ENCODE data around the gene GDF9.

GDF9 gene

DNA sequence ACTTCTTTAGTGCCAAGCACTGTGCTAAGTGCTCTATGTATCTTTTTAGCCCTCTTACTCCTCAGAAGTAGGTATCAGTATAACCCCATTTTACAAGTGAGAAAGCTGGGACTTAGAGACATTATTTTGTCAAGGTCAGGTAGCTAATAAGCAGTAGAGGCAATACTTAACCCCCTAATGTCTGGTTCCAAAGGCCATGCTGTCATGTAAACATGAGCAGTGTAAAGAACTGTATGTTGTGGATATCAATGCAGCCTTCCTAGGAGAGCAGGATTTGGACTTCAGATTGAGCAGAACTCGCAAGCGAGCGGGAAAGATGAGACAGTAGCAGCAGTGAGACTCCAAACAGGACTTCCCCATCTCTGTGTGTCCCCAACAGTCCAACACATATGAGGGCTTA lies 32.2 kb downstream of the GDF9 start:
- DNase-seq = no peak

- no peak for DNase-seq
Observed at GRCh38 chr5:132832612-132833011, 33.7 kb downstream of the GDF9 start.

- DNase-seq = no peak
Observed at GRCh38 chr5:132831095-132831860, 35.0 kb downstream of the GDF9 start.

DNA sequence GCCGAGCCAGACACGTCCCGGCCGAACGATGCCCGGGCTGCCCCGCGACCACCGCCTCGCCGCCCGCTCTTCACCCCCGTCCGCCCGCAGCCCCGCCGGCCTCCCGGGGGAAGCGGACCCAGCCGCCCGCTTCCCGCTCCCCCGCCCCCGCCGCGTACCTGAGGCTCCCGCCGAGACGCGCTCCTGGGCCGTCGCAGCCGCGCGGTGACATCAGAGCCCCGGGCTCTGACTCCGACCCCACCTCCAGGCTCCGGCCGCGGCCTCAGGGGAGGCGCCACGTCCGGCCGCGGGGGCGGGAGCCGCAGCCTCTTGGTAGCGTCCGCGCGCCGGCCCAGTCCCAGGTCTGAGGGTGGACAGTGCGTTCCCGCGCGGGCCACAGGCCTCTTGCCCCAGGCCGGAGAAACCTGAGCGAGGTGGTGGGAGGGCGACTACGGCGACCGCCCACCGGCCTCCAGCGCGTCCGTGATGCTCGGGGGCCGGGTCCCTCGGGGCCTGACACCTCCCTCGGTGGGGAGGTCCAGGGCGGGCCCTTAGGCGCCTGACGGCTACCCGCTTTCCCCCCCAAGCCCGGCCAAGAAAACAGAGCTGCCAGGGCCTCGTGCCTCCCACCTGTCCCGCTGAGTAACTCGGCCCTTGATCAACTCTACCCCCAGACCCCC lies 35.7 kb downstream of the GDF9 start, which contains the start of gene SHROOM1:
Gene SHROOM1, minus strand, starts transcription at position 212 of the 659 bp plus-strand sequence. CDS start 4,507 bp downstream, outside the sequence.
- peak; percentile 78 for DNase-seq

DNA sequence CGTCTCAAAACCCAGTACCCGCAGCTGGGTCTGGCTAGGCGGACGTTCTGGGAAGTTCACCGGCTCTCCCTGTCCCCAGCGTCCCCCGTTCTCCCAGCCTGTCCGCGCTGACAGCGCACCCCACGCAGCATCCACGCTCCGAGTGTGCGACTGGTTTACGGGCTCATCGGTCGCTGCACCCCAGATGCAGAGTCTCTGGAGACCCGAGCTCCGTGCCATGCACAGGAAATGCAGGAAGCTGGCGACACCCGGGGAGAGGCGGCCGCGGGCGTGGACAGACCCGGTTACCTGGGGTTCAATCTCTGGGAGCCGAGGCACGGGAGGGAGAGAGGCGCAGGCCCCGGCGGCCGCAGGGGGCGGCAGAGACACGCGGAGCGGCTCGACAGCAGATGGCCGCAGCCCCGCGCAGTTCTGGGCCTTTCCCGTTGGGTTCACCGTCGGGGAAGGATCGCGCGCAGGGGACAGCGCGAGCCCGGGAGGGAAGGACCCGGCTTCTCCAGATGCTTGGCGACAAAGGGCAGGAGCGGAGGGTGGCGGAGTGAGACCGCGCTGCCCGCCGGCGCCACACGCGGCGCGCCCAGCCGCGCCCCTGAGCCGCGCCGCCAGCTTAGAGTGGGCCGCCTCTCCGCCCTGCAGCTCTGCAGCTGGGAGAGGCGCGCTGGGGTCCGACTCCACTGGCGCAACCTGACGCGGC lies 36.4 kb downstream of the GDF9 start:
- peak; percentile 67 for DNase-seq

DNA sequence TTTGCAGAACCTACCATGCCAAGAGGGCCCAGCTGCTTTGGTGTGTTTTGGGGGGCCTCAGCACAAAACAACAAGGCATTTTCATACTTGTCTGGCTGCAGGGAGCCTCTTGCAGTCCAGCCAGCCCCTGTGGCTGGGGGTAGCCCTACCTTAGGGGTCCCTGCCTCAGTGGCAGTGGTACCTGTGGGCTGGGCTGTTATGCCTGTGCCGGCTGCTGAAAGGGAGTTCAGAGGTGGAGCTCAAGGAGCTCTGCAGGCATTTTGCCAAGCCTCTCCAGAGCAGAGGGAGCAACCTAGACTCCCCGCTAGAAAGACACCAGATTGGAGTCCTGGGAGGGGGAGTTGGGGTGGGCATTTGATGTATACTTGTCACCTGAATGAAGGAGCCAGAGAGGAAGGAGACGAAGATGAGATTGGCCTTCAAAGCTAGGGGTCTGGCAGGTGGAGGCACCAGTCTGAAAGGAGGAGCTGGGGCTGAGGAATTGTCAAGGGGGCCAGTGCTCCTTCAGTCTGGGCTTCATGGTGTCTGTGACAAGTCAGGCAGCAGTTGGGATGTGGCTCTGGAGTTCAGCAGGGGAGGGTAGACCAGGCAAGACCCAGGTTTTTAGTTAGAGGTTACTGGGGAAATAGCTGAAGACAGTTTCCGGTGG lies 37.3 kb downstream of the GDF9 start:
- DNase-seq = no peak

DNA sequence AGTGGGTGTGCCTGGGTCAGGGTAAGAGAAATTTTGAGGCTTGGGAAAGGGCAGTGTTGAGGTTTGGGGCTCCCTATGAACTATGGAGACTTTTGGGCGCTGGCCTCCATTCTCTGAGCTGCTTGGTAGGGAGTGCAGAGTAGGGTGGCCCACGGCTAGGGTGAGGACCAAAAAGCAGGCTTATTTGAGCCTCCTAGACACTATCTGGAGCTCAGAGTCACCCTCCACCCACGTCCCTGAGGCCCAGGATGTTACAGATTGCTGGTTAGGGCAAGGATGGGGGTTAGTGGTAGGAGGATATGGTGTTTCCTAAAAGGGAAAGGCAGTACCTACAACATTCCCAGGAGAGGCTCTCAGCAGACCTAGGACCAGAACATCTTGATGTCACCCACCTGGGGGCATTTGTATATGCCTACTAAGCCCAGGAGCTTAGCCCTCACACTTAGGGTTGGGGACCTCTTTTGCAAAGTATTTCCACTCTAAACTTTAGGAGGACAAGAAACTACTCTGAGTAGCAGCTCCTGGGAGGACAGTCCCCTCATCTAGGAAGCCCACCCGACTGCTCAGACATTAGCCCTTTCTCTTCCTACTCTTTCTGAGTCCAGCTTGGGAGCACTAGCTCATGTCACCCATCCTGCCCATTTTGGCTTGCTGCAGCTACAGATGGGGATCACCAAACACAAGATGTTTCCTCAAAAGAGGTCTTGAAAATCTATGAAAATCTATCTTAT lies 38.2 kb downstream of the GDF9 start:
- DNase-seq = no peak

DNA sequence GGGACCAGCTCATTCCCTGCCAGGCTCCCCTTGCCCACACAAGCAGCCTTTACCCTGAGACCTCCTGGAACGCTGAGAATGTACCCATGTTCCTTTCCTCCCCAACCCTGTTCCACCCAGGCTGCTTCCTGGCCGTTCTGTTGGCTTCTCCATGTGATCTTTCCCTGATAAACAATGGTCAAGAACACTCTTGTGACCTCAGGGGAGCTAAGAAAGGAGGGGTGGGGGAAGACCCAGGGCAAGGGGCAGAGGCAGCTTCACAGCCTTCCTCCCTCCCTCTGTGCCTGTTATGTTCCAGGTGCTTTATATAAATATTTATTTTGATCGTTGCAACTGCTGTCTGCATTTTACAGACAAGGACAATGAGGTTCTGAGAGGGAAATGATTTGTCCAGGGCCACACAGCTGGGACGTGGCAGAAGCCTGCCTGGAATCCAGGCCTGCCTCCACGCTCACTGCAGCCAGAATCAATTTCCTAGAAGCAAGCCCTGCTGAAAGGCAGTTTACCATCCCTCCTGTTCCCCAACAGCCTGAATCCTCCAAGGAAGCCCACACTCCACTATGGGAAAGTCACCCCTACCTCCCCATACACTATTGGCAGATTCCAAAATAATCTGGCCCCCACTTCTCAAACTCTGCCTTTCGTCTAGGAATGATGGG lies 39.7 kb downstream of the GDF9 start:
- no peak for DNase-seq

GRCh38 chr5:132825834-132826391 lies 40.4 kb downstream of the GDF9 start:
- DNase-seq = no peak

DNA sequence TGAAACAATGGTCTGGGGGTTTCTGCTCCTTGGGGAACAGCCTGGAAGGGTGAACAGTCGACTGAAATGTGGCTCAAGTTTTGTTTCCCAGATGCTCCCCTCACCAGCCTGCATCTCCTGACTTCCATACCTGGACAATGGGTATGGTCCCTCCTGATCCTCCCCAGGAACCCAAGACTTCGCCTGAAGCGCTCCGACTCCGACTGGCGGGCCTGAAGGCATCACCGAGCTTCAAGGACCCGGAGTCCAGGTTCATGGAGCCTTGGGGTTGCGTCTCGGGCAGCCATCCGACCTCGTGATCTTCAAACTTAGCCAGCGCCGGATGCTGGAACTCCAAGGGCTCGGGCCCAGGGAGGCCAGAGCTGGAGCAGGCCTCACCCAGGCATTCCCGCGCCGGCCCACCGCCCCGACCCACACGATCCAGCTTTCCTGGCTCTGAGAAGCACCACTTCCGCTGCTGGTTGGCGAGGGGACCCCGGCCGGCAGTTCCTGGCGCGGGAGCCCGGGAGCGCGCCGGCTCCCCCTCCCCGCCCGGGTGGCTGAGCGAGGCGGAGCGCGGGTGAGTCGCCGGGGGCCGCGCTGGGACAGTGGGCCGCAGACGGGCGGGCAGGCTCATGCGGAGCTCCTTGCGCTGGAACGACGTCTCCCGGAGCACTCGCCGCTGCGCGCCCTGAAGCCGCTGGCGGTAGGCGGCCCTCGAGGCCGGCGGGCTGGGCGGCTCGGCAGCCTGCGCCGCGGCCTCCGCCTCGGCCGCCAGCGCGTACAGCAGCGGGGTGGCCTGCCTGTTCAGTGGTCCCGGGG lies 41.0 kb downstream of the GDF9 start:
- no peak for DNase-seq

- no peak for DNase-seq
Observed at GRCh38 chr5:132824426-132824825, 41.8 kb downstream of the GDF9 start.

GRCh38 chr5:132823481-132824050 lies 42.7 kb downstream of the GDF9 start:
- DNase-seq = no peak

- DNase-seq = no peak
Observed at GRCh38 chr5:132822650-132823480, 43.4 kb downstream of the GDF9 start.

- DNase-seq = no peak
Observed at GRCh38 chr5:132821791-132822190, 44.5 kb downstream of the GDF9 start.

GRCh38 chr5:132821350-132821749 lies 44.9 kb downstream of the GDF9 start:
- no peak for DNase-seq

- peak; percentile 80 for DNase-seq
Observed at GRCh38 chr5:132820162-132820754, 46.0 kb downstream of the GDF9 start.

GRCh38 chr5:132819468-132819867 lies 46.8 kb downstream of the GDF9 start:
- DNase-seq = no peak

GRCh38 chr5:132817011-132817410 lies 49.3 kb downstream of the GDF9 start:
- no peak for DNase-seq

DNA sequence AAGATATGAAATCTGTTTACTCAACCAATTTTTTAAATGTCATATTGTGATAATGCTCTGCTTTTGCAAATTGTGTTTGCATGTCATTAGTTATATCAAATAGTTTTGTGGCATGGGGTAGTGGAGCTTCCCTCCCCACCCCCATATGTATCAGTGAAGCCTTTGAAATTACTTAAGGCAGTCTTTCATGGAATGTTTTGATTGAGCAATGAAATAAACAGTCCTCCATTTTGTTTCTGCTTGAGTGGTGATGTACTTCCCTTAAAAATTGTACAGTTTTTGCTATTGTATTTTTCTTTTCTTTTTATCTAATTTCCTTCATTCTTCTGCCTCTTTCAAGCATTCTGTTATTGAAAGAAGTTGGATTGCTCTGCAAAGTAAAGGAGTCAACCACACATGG lies 49.7 kb downstream of the GDF9 start:
- DNase-seq = no peak
